ENCODE results near the gene CNMD.

CNMD gene

DNA sequence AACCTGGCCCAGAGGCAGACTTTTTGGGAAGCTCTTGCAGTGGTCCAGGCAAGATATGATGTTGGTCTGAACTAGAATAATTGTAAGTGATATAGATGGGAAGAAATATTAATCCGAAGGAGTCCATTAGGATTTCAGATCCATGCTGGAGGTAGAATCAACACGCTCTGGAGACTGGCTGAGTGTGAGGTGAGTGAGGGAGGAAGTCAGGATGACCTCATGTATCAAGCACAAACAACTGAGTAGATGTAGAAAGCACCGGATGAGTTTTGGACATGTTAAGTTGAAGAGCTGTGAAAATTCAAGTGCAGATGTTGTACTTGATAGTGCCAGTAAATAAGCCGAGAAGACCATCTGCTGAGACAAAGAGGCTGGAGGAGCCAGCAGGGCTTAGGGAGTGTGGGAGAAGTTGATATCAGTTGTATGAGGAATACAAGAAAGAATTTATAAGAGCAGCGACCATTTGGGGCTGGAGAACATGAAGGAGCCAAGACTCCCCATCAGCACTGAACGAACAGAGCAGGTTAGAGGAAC is 5.3 kb upstream of the CNMD start:
- DNase-seq: peak; percentile 14
- H3K9me3 ChIP-seq (ENCODE audit: severe bottlenecking): no peaks in the 10 kb centered on the region
- no peak overlapping the region for H3K4me3 ChIP-seq (ENCODE audit: low read depth, low read length)
- no peaks in the 10 kb centered on the region for H3K36me3 ChIP-seq
- TF ChIP-seq, protein P1, sequence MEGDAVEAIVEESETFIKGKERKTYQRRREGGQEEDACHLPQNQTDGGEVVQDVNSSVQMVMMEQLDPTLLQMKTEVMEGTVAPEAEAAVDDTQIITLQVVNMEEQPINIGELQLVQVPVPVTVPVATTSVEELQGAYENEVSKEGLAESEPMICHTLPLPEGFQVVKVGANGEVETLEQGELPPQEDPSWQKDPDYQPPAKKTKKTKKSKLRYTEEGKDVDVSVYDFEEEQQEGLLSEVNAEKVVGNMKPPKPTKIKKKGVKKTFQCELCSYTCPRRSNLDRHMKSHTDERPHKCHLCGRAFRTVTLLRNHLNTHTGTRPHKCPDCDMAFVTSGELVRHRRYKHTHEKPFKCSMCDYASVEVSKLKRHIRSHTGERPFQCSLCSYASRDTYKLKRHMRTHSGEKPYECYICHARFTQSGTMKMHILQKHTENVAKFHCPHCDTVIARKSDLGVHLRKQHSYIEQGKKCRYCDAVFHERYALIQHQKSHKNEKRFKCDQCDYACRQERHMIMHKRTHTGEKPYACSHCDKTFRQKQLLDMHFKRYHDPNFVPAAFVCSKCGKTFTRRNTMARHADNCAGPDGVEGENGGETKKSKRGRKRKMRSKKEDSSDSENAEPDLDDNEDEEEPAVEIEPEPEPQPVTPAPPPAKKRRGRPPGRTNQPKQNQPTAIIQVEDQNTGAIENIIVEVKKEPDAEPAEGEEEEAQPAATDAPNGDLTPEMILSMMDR (IDR thresholded peaks at IDR 0.05; ENCODE audit: low read depth, low read length): no peak
- no peak overlapping the region for H3K27ac ChIP-seq
- no peaks in the 10 kb centered on the region for H3K27me3 ChIP-seq (ENCODE audit: insufficient read depth, low read depth, severe bottlenecking)

DNA sequence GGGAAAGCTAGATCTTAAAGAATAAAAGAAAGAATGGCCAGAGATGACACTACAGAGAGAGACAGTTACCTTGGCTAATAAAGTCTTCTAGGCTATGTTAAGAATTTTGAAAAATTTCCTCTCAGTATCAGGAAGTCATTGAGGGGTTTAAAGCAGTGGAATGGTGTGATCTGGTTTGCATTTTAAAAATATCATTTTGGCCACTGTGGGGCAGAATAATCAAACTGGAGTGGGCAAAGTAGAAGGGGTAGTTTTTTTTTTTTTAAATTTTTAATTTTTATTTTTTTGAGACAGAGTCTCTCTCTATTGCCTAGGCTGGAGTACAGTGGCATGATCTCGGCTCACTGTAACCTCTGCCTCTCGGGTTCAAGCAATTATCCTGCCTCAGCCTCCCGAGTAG is 4.4 kb upstream of the CNMD start:
- Histone ChIP-seq H3K27me3 (ENCODE audit: insufficient read depth, low read depth, severe bottlenecking) (no peaks in the 10 kb centered on the region), H3K36me3 (no peaks in the 10 kb centered on the region), H3K27ac (no peak overlapping the region), H3K4me3 (ENCODE audit: low read depth, low read length) (no peak overlapping the region), H3K9me3 (ENCODE audit: severe bottlenecking) (no peaks in the 10 kb centered on the region)
- DNase-seq: no peak
- TF ChIP-seq, protein P1 (IDR thresholded peaks at IDR 0.05; ENCODE audit: low read depth, low read length): no peak

DNA sequence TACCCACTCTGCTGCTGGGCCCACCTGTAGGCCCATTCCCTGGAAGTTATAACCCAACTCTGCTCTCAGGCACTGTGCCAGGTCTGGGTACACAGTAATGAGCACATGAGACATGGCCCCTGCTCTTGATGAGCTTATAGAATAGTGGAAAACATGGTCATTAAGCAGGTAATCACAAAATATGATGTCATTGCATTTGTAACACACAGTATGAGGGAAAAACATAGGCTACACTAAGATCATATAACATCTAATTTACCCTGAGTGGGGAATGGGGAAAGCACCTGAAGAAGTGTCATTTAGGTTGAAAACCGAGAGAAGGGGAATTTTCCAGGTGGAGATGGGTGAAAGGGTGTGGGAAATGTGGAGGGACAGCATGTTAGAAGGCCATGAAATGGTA is 3.9 kb upstream of the CNMD start:
- Histone ChIP-seq H3K4me3 (ENCODE audit: low read depth, low read length) (no peak overlapping the region), H3K9me3 (ENCODE audit: severe bottlenecking) (no peaks in the 10 kb centered on the region), H3K36me3 (no peaks in the 10 kb centered on the region), H3K27me3 (ENCODE audit: insufficient read depth, low read depth, severe bottlenecking) (no peaks in the 10 kb centered on the region), H3K27ac (no peak overlapping the region)
- DNase-seq: no peak
- TF ChIP-seq, protein P1 (IDR thresholded peaks at IDR 0.05; ENCODE audit: low read depth, low read length): no peak

DNA sequence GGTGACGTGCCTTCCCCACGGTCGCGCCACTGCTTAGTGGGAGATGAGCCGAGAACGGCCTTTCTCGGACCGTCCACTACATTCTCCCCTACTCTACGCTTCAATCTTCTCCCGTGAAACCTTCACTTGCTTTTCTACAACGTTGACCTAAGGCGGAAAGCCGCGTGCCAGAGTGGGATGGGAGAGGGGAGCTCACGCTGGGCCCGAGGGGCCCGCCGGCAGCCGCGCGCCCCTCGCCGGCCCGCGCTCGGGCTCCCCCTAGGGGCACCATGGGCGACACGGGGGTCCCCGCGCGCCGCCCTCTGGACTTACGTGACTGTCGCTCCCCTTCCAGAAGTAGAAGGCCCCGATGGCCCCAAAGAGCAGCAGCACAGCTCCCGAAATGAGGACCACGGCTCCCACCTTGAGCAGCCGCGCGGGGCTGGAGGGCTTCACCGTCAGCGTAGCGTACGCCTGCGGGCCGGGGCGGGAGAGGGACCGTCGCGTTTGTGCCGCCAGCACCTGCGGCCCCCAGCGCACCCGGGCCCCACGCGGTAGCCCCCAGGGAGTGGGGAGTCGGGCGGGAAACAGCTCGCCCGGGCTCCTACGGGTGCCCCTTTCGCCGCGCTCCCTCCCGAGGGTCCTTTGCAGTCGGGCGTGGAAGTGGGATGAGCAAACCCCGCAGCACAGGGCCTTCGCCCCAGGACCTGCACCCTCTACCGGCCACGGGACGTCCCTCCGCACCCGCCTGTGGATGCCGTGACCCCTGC is 727 bp downstream of the CNMD start:
- no peak overlapping the region for H3K27ac ChIP-seq
- TF ChIP-seq, protein P1 (IDR thresholded peaks at IDR 0.05; ENCODE audit: low read depth, low read length): no peak
- H3K36me3 ChIP-seq: no peaks in the 10 kb centered on the region
- no peaks in the 10 kb centered on the region for H3K27me3 ChIP-seq (ENCODE audit: insufficient read depth, low read depth, severe bottlenecking)
- H3K9me3 ChIP-seq (ENCODE audit: severe bottlenecking): no peaks in the 10 kb centered on the region
- no peak for DNase-seq
- H3K4me3 ChIP-seq (ENCODE audit: low read depth, low read length): no peak overlapping the region

DNA sequence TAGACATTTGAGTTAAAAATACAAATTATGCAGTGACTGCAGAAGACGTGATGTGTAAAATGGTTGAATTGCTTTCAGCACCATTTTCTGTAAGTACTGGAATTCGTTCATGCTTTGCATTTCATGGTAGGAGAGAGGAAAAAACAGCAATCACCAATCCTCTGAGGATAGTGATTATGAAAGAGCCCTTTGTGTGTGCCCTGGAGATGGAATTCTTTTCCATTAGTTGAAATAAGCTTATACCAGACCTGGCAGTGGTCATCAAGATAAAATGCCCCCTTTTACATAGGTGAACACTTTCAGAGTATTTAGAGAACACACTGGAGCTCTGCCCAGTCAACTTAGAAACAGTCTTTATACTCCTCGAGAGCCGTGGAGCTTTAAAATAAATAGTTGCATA is 1.7 kb downstream of the CNMD start:
- no peaks in the 10 kb centered on the region for H3K9me3 ChIP-seq (ENCODE audit: severe bottlenecking)
- no peaks in the 10 kb centered on the region for H3K27me3 ChIP-seq (ENCODE audit: insufficient read depth, low read depth, severe bottlenecking)
- no peaks in the 10 kb centered on the region for H3K36me3 ChIP-seq
- no peak overlapping the region for H3K27ac ChIP-seq
- TF ChIP-seq, protein P1 (IDR thresholded peaks at IDR 0.05; ENCODE audit: low read depth, low read length): no peak
- no peak for DNase-seq
- no peak overlapping the region for H3K4me3 ChIP-seq (ENCODE audit: low read depth, low read length)

DNA sequence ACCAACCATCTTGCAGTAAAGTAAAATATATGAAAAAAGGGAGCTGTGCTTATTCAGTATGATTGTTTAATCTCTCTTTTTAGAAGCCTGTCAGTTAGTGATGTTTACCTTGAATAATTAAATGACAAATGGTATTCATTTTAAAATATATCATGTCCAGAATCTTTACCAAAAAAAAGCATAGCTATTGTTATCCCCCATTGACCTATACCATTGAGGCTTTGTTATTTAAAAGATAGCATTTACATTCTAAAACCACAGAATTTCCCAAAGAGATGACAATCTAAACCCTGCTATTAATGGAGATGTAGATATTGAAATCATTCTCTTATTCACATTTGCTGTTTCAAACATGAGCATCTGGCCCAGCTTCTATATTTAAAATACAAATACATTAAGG is 2.2 kb downstream of the CNMD start:
- H3K4me3 ChIP-seq (ENCODE audit: low read depth, low read length): no peak overlapping the region
- H3K27me3 ChIP-seq (ENCODE audit: insufficient read depth, low read depth, severe bottlenecking): no peaks in the 10 kb centered on the region

More for the DNA sequence above, 2.2 kb downstream of the CNMD start:
- no peak for DNase-seq
- H3K27ac ChIP-seq: no peak overlapping the region
- no peaks in the 10 kb centered on the region for H3K36me3 ChIP-seq
- H3K9me3 ChIP-seq (ENCODE audit: severe bottlenecking): no peaks in the 10 kb centered on the region
- TF ChIP-seq, protein P1 (IDR thresholded peaks at IDR 0.05; ENCODE audit: low read depth, low read length): no peak
